KMS-11 (cell line): Measurements from ENCODE around the gene SLA2.

Source experiments
- H2AFZ ChIP-seq: fragments of 200-600 bp; sonication (generic); 2 replicates; pipeline ENCODE4 v1.6.1; 2016; ENCODE audit warnings: antibody characterized with exemption, mixed run types, low read depth
- H3K27ac ChIP-seq: fragments of 200-600 bp; sonication (generic); 2 replicates; pipeline ENCODE4 v1.6.1; 2016; ENCODE audit warnings: mild to moderate bottlenecking, mixed run types
- H3K27me3 ChIP-seq: fragments of 200-600 bp; sonication (generic); 2 replicates; pipeline ENCODE4 v1.6.1; 2017; ENCODE audit warnings: mild to moderate bottlenecking, low read depth, mixed run types, moderate library complexity; ENCODE audit not compliant: insufficient read depth
- H3K36me3 ChIP-seq: fragments of 200-600 bp; sonication (generic); 2 replicates; pipeline ENCODE4 v1.6.1; 2017; ENCODE audit warnings: mild to moderate bottlenecking, mixed run types; ENCODE audit not compliant: insufficient read depth
- H3K4me1 ChIP-seq: fragments of 200-600 bp; sonication (generic); 2 replicates; pipeline ENCODE4 v1.6.1; 2016; ENCODE audit warnings: mild to moderate bottlenecking, low read depth, mixed run types; ENCODE audit not compliant: poor library complexity, severe bottlenecking
- H3K4me2 ChIP-seq: fragments of 200-600 bp; sonication (generic); 2 replicates; pipeline ENCODE4 v1.7.0; 2016; ENCODE audit warnings: mild to moderate bottlenecking, mixed run types
- H3K4me3 ChIP-seq: fragments of 200-600 bp; sonication (generic); IDR thresholded peaks from 2 replicates; pipeline ENCODE4 v1.6.1; 2017; ENCODE audit warnings: low read depth, low read length, mixed read lengths; ENCODE audit not compliant: insufficient read depth
- H3K79me2 ChIP-seq: fragments of 200-600 bp; sonication (generic); 2 replicates; pipeline ENCODE4 v1.6.1; 2016; ENCODE audit warnings: low read depth, mixed run types; ENCODE audit not compliant: insufficient read depth
- H3K9ac ChIP-seq: fragments of 200-600 bp; sonication (generic); 2 replicates; pipeline ENCODE4 v1.6.1; 2016; ENCODE audit warnings: mild to moderate bottlenecking, mixed run types
- H4K20me1 ChIP-seq: fragments of 200-600 bp; sonication (generic); 2 replicates; pipeline ENCODE4 v1.6.1; 2016; ENCODE audit warnings: mild to moderate bottlenecking, mixed run types; ENCODE audit not compliant: insufficient read depth
- CTCF ChIP-seq: fragments of 200-600 bp; sonication (generic); conservative IDR thresholded peaks from 2 replicates; pipeline ENCODE4 v1.6.1; 2017; ENCODE audit warnings: low read depth, mild to moderate bottlenecking, antibody characterized with exemption, low read length, moderate library complexity, mixed read lengths

SLA2 gene

GRCh38 chr20:36601540-36601939 is 44.5 kb downstream of the SLA2 start:
- H3K4me2 ChIP-seq = no peak overlapping the region
- no peak for TF ChIP-seq CTCF
- H3K4me1 ChIP-seq = peaks cover 13% of the 10 kb centered on the region
- H3K4me3 ChIP-seq = no peak overlapping the region
- H3K36me3 ChIP-seq = no peaks in the 10 kb centered on the region
- H2AFZ ChIP-seq = no peak overlapping the region
- no peak overlapping the region for H3K9ac ChIP-seq
- H4K20me1 ChIP-seq = no peaks in the 10 kb centered on the region
- H3K27me3 ChIP-seq = no peaks in the 10 kb centered on the region
- H3K27ac ChIP-seq = no peak overlapping the region
- H3K79me2 ChIP-seq = peaks cover 10% of the 10 kb centered on the region

GRCh38 chr20:36599912-36600345 is 46.1 kb downstream of the SLA2 start:
- peaks cover 25% of the 10 kb centered on the region for H3K4me1 ChIP-seq
- no peak overlapping the region for H3K9ac ChIP-seq
- TF ChIP-seq CTCF = no peak
- H4K20me1 ChIP-seq = no peaks in the 10 kb centered on the region
- no peak overlapping the region for H3K27ac ChIP-seq
- no peak overlapping the region for H3K4me2 ChIP-seq
- H3K36me3 ChIP-seq = no peaks in the 10 kb centered on the region
- no peak overlapping the region for H3K4me3 ChIP-seq
- H2AFZ ChIP-seq = no peak overlapping the region
- H3K79me2 ChIP-seq = no peaks in the 10 kb centered on the region
- H3K27me3 ChIP-seq = no peaks in the 10 kb centered on the region

GRCh38 chr20:36593347-36593929 is 52.6 kb downstream of the SLA2 start:
- Histone ChIP-seq H3K4me2 (no peak overlapping the region), H3K79me2 (no peaks in the 10 kb centered on the region), H2AFZ (no peak overlapping the region), H3K9ac (no peak overlapping the region), H4K20me1 (no peaks in the 10 kb centered on the region), H3K27ac (no peak overlapping the region), H3K27me3 (no peaks in the 10 kb centered on the region), H3K4me1 (peaks cover 31% of the 10 kb centered on the region), H3K4me3 (no peak overlapping the region), H3K36me3 (peaks cover 3% of the 10 kb centered on the region; the same call in 1 of the 2 replicates)
- TF ChIP-seq CTCF = no peak

- Histone ChIP-seq H3K9ac (no peak overlapping the region), H2AFZ (no peak overlapping the region), H3K27ac (no peak overlapping the region), H3K4me1 (peaks cover 31% of the 10 kb centered on the region), H3K4me2 (no peak overlapping the region), H3K36me3 (peaks cover 3% of the 10 kb centered on the region; the same call in 1 of the 2 replicates), H3K4me3 (no peak overlapping the region), H4K20me1 (no peaks in the 10 kb centered on the region), H3K27me3 (no peaks in the 10 kb centered on the region), H3K79me2 (no peaks in the 10 kb centered on the region)
- no peak for TF ChIP-seq CTCF
Observed at GRCh38 chr20:36591854-36592641, 53.9 kb downstream of the SLA2 start.
